HUES6 (cell line): ENCODE results near the gene PDE9A.
A peak's percentile ranks its signal among the peaks of the same experiment; 100 is the strongest.

Experiments used
- H3K27ac ChIP-seq: 2 replicates; pipeline ENCODE4 v1.7.0; 2013; ENCODE audit warnings: low read depth, mild to moderate bottlenecking, low read length, inconsistent platforms
- H3K27me3 ChIP-seq: 2 replicates; pipeline ENCODE4 v1.6.1; 2013; ENCODE audit warnings: low read length; ENCODE audit not compliant: control insufficient read depth, insufficient read depth
- H3K36me3 ChIP-seq: 2 replicates; pipeline ENCODE4 v1.6.1; 2013; ENCODE audit warnings: low read length; ENCODE audit not compliant: control insufficient read depth, insufficient read depth
- H3K4me1 ChIP-seq: 2 replicates; pipeline ENCODE4 v1.6.1; 2013; ENCODE audit warnings: low read length; ENCODE audit not compliant: control insufficient read depth, insufficient read depth
- H3K4me3 ChIP-seq: 2 replicates; pipeline ENCODE4 v1.5.1; 2013; ENCODE audit warnings: low read depth, low read length
- H3K9ac ChIP-seq: one replicate; pipeline ENCODE4 v1.6.1; 2013; ENCODE audit warnings: mild to moderate bottlenecking, low read length
- H3K9me3 ChIP-seq: 2 replicates; pipeline ENCODE4 v1.6.1; 2013; ENCODE audit warnings: low read depth, low read length; ENCODE audit not compliant: control insufficient read depth, insufficient read depth

Gene PDE9A

DNA sequence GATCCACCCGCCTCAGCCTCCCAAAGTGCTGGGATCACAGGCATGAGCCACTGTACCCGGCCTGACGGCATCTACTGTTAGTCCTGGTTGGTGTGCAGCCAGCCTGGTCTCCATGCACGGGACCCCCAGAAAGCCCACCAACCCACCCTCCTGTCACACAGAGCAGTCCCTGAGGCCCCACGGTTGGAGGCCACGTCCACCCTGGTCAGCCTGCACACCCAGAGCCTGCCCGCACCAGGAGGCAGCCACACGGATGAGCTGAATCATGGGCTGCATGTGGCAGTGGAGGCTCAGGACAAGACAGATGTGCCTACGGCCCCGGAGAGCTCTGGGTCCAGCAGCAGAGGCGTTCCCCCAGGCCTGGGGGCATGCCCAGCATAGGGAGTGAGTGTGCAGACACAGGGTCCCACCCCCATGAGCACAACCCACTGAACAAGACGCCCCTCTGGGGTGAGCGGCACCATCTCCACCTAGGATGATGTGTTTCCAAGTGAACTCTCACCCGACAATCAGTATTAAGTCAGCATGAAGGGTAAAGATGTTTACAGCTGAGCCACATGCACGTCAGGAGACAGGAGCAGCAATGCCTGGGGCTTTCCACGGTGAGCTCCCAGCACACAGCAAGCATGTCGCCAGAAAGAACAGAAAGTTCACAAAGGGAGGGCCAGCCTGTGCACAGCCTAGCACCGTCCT, 123.8 kb downstream of the PDE9A start:
- H3K27ac ChIP-seq = no peak overlapping the region
- H3K27me3 ChIP-seq = peaks cover 24% of the 10 kb centered on the region
- H3K9ac ChIP-seq = no peak overlapping the region

DNA sequence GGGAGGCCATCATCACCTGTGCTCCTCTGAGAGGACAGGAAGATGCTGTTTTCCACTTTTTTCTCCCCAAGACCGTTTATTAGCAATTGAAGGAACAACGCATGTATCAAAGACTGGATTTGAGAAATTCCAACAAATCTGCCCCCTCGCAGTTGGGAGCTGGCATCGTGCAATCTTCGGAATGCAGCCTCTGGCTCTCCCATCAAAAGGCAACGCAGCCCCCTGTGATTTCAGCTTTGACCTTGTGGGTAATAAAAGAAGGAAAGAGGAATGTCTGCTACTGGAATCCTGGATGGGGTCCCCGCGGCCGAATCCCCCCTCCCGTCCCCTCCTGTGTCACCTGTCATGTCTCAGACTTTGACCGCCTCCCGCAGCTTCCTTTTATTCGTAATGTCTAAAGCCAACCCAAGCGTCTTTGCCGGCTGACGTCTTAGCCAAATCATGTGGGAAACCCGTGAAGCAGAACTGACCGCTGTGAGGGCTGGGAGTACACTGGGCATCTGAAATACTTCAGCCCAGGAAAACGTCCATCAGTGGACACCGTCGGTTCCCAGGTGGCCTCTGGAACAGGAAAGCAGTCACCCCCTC, 124.4 kb downstream of the PDE9A start:
- Histone ChIP-seq H3K9ac (no peak overlapping the region), H3K9me3 (no peaks in the 10 kb centered on the region), H3K4me3 (no peak overlapping the region), H3K27me3 (peaks cover 24% of the 10 kb centered on the region), H3K36me3 (peaks cover 24% of the 10 kb centered on the region), H3K4me1 (peaks cover 44% of the 10 kb centered on the region), H3K27ac (no peak overlapping the region)

More for the DNA sequence above, 123.8 kb downstream of the PDE9A start:
- H3K4me1 ChIP-seq = peaks cover 38% of the 10 kb centered on the region
- peaks cover 29% of the 10 kb centered on the region for H3K36me3 ChIP-seq
- H3K4me3 ChIP-seq = no peak overlapping the region
- H3K9me3 ChIP-seq = no peaks in the 10 kb centered on the region

DNA sequence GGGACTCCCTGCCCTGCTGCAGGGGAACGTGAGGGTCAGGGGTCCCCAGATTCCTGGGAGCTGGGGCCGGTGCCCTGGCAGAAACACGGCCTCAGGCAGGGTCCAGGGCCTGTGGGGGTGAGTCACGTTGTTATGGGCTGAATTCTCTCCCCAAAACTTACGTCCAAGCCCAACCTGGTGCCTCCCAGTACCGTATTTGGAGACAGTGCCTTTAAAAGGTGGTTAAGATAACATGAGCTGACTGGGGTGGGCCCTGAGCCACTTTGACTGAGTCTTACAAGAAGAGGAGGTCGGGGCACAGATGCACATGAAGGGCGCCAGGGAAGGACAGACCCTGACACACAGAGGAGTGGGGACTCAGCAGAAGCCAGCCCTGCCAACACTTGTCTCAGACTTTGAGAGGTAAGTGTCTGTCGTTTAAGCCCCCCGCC, 126.0 kb downstream of the PDE9A start:
- H3K36me3 ChIP-seq = peaks cover 14% of the 10 kb centered on the region
- no peak overlapping the region for H3K27ac ChIP-seq
- no peaks in the 10 kb centered on the region for H3K9me3 ChIP-seq
- no peak overlapping the region for H3K4me3 ChIP-seq
- no peak overlapping the region for H3K9ac ChIP-seq
- peaks cover 56% of the 10 kb centered on the region for H3K4me1 ChIP-seq
- peaks cover 24% of the 10 kb centered on the region for H3K27me3 ChIP-seq

DNA sequence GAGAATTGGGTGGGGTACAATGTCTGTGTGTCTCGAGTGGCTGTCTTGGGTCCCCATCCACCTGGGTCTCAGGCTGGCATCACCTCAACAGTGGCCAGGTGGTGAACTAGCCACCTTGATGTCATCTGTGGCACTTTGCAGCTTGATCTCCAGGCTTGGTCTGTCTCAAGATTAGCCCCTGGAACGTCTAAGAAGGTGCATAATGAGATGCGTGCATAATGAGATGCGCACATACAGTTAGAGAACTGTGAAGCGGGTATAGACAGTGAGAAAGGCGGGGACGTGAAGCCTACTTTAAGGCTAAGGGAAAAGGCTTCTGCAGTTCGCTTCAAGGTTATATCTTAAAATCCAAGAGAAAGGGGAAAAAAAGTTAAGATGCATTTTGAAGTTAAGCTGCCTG, 127.2 kb downstream of the PDE9A start:
- Histone ChIP-seq H3K27ac (no peak overlapping the region), H3K27me3 (peaks cover 24% of the 10 kb centered on the region), H3K9ac (no peak overlapping the region), H3K9me3 (no peaks in the 10 kb centered on the region), H3K36me3 (peaks cover 10% of the 10 kb centered on the region), H3K4me1 (peaks cover 61% of the 10 kb centered on the region), H3K4me3 (peak overlapping the region; percentile 61)

DNA sequence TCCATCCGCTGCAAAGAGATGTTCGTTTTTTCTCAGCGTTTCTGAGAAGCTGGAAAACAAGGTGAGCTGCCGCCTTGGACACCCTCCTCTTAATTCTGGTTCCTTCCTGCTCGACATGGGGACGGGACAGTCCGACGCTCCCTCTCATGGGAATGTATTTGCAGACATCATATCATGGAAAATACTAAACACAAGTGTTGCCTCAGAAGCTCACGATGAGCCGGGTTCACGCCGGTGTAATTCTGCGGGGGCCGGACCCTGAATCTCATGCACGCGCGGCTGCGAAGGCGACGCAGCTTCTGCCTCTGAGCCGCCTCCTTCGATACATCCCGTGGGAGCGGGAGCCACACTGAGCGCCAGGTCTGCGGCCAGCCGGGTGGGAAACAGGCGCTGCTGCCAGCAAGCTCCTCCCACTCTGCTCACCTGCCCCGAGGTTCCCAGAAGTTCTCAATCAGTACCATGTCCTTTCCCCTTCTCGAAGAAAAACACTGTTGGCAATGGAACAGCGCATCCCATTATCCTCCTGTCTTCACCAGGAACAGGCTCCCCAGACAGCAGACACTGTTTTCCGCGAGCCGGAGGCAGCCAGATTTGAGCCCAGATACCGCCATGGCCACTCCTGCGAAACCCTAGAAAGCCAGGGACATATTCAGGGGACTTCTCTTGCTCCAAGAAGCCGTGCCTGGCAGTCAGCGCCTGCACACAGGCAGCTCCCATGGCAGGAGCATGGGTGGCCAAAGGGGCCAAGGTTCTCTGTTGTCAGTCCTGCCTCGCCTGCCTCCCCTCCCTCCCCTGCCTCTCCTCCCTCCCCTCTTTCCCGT, 127.9 kb downstream of the PDE9A start:
- Histone ChIP-seq H3K9ac (peak overlapping the region; percentile 40), H3K27ac (no peak overlapping the region), H3K4me3 (peak overlapping the region; percentile 61), H3K36me3 (peaks cover 3% of the 10 kb centered on the region), H3K27me3 (peaks cover 24% of the 10 kb centered on the region), H3K9me3 (no peaks in the 10 kb centered on the region), H3K4me1 (peaks cover 61% of the 10 kb centered on the region)

DNA sequence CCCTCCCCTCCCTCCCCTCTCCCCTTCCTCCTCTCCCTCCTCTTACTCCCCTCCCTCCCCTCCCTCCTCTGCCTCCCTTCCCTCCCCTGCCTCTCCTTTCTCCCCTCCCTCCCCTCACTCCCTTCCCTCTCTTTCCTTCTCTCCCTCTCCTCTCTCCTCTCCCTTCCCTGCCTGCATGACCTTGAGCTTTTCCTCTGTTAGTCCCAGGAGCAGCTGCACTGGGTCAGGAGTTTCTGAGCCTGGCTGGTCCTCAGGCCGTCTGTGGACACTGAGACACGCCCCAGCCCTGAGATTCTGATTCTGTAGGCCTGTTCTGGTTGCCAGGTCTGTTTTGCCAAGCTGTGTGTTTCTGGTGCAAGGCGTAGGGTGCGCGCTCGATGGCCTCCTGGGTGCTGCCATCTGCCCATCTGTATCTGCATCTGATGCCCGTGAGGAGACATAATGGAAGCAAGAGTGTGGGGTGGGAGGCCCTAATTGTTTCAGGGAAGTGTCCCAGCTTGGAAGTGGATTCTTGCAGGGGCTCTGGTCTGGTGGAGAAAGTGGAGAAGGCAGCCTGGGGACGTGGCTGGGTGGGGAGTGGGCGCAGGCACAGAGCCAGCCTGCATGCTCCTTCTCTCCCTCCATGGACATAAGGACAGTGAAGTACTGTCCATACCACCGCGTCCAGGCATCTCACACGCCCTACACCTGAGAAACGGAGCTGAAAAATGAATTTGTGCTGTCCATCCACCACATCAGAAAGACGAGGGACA, 128.7 kb downstream of the PDE9A start:
- Histone ChIP-seq H3K36me3 (no peaks in the 10 kb centered on the region; the same call in 1 of the 2 replicates), H3K27me3 (peaks cover 24% of the 10 kb centered on the region), H3K4me1 (peaks cover 61% of the 10 kb centered on the region), H3K9me3 (no peaks in the 10 kb centered on the region), H3K27ac (no peak overlapping the region), H3K4me3 (peak overlapping the region; percentile 2; the same call in 1 of the 2 replicates), H3K9ac (peak overlapping the region; percentile 43)

DNA sequence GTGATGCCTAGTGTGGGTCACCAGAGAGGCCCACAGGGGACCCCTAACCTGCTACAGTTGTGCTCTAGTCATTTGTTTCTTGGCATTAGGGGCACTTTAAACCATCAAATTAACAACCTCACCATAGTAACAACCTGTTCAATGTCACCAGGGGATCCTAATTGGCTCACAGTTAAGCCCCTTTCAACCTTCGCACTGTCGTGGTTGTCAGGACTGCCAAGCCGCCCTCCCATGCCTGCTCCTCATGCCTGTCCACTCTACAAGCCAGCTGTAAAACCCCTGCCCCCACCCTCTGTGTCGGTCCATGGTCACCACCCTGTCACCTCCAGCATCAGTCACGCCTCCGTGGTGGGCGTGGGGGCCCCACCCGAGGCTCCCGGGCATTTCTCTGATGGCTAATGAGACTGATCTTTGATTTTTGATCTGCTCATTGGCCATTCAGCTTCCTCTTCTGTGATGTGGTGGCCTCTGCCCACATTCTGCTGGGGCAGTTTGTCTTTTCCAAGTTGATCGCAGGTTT, 129.4 kb downstream of the PDE9A start:
- H3K4me1 ChIP-seq = peaks cover 56% of the 10 kb centered on the region
- H3K9me3 ChIP-seq = no peaks in the 10 kb centered on the region
- H3K4me3 ChIP-seq = no peak overlapping the region
- peak overlapping the region; percentile 43 for H3K9ac ChIP-seq
- peaks cover 24% of the 10 kb centered on the region for H3K27me3 ChIP-seq
- H3K36me3 ChIP-seq = no peaks in the 10 kb centered on the region; the same call in 1 of the 2 replicates
- H3K27ac ChIP-seq = no peak overlapping the region

DNA sequence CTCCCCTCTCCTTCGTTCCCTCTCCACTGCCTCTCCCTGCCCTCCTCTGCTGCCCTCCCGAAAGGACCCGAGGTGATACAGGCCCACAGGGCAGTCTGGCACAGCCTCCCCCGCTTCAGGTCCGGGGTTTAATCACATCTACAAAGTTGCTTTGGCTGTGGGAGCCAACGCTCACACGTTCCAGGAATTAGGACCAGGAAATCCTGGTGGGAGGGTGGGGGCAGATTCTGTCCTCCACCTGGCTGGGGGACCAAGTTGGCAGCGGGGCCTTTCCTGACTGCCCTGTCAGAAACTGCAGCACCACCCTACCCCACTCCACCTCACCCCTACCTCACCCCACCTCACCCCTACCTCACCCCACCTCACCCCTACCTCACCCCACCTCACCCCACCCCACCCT, 130.9 kb downstream of the PDE9A start:
- H3K4me1 ChIP-seq = peaks cover 49% of the 10 kb centered on the region
- H3K4me3 ChIP-seq = peak overlapping the region; percentile 20
- 0 out of 2 replicates have a peak overlapping the region, but pooled peaks have one; percentile 62 for H3K27ac ChIP-seq

DNA sequence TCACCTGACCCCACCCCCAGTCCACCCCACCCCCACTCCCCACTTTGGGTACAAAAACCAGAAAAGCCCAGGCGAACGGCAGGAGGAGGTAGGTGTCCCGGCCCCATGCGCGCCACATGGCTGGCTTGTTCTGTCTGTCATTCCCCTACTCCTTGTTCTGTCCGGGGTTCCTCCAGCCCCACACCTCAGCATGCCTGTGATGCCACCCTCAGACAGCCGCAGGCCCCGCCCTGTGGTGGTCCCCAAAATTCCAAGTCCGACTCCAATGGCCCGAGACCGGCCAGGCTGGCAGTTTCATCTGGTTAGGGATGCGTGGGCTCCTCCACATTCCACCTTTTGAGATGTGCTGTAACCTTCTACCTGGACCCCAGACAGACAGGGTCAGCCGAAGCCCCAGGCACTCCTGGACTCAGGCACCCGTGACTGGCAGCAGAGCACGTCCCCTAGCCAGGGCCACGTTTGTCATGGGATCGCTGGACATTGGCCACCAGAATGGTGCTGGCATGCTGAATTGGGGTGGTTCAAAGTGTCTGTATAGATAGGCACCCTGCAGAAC, 131.6 kb downstream of the PDE9A start:
- no peaks in the 10 kb centered on the region; the same call in 1 of the 2 replicates for H3K36me3 ChIP-seq
- peaks cover 16% of the 10 kb centered on the region for H3K27me3 ChIP-seq

More for the DNA sequence above, 130.9 kb downstream of the PDE9A start:
- no peaks in the 10 kb centered on the region; the same call in 1 of the 2 replicates for H3K36me3 ChIP-seq
- peaks cover 23% of the 10 kb centered on the region for H3K27me3 ChIP-seq
- peak overlapping the region; percentile 62 for H3K9ac ChIP-seq
- peaks cover 2% of the 10 kb centered on the region; the same call in 1 of the 2 replicates for H3K9me3 ChIP-seq

More for the DNA sequence above, 131.6 kb downstream of the PDE9A start:
- peaks cover 2% of the 10 kb centered on the region; the same call in 1 of the 2 replicates for H3K9me3 ChIP-seq
- no peak overlapping the region for H3K4me3 ChIP-seq
- H3K9ac ChIP-seq = no peak overlapping the region
- H3K4me1 ChIP-seq = peaks cover 42% of the 10 kb centered on the region
- no peak overlapping the region for H3K27ac ChIP-seq
